CD1c-positive myeloid dendritic cell (primary cell): ENCODE results near the gene KDM1B.
A peak's percentile ranks its signal among the peaks of the same experiment; 100 is the strongest.
"Not testable (repeated sequence)": the region's sequence is repeated elsewhere in the genome, so short reads cannot be mapped to it uniquely, and the experiment has no call there.

Experiments
- DNase-seq: peaks from one replicate; pipeline ENCODE4 v3.0.0-alpha.2; 2016; ENCODE audit errors: extremely low spot score

The KDM1B gene

GRCh38 chr6:18155150-18155863 lies at the start of gene KDM1B:
Gene KDM1B (plus strand): TSS chr6:18155422. CDS start chr6:18159896, 4,474 bp downstream.
- peak; percentile 99 for DNase-seq

- no peak for DNase-seq
Measured at GRCh38 chr6:18107061-18107460, 48.2 kb upstream of the KDM1B start.

GRCh38 chr6:18110162-18110561 lies 45.1 kb upstream of the KDM1B start:
- no peak for DNase-seq

GRCh38 chr6:18115356-18115755 lies 39.9 kb upstream of the KDM1B start:
- DNase-seq, result no peak

- DNase-seq, result no peak
Measured at GRCh38 chr6:18117136-18117535, 38.1 kb upstream of the KDM1B start.

GRCh38 chr6:18118330-18118729 lies 36.9 kb upstream of the KDM1B start:
- DNase-seq, result no peak

GRCh38 chr6:18119236-18119635 lies 36.0 kb upstream of the KDM1B start:
- no peak for DNase-seq

GRCh38 chr6:18121580-18122127 lies 33.6 kb upstream of the KDM1B start:
- no peak for DNase-seq

GRCh38 chr6:18122128-18123093 lies 32.8 kb upstream of the KDM1B start, which contains the start of gene NHLRC1:
Gene NHLRC1 (minus strand): TSS chr6:18122677. CDS start chr6:18122606, 71 bp downstream.
- DNase-seq, result peak; percentile 96

- DNase-seq, result no peak
Measured at GRCh38 chr6:18126121-18126520, 29.1 kb upstream of the KDM1B start.

GRCh38 chr6:18132346-18132745 lies 22.9 kb upstream of the KDM1B start:
- no peak for DNase-seq

GRCh38 chr6:18135171-18135570 lies 20.1 kb upstream of the KDM1B start:
- no peak for DNase-seq

- DNase-seq, result no peak
Measured at GRCh38 chr6:18136260-18136659, 19.0 kb upstream of the KDM1B start.

GRCh38 chr6:18138906-18139305 lies 16.3 kb upstream of the KDM1B start:
- no peak for DNase-seq

GRCh38 chr6:18139935-18140621 lies 15.1 kb upstream of the KDM1B start:
- DNase-seq, result no peak

GRCh38 chr6:18141805-18142590 lies 13.2 kb upstream of the KDM1B start:
- no peak for DNase-seq

- no peak for DNase-seq
Measured at GRCh38 chr6:18142591-18142861, 12.7 kb upstream of the KDM1B start.

GRCh38 chr6:18147160-18147559 lies 8.1 kb upstream of the KDM1B start:
- no peak for DNase-seq

GRCh38 chr6:18147616-18148015 lies 7.6 kb upstream of the KDM1B start:
- no peak for DNase-seq

GRCh38 chr6:18148304-18149025 lies 6.8 kb upstream of the KDM1B start:
- peak; percentile 13 for DNase-seq

GRCh38 chr6:18151391-18151790 lies 3.8 kb upstream of the KDM1B start:
- not testable (repeated sequence) for DNase-seq
